C4-2B (cell line): Measurements from ENCODE around the gene DSG1.

ENCODE experiments used
- ZFX ChIP-seq: fragments of 450-650 bp; IDR thresholded peaks from 2 replicates; pipeline ENCODE4 v1.6.1; 2017
- TF ChIP-seq, protein P1 (sequence below): fragments of 450-650 bp; conservative IDR thresholded peaks from 2 replicates; pipeline ENCODE4 v1.5.1; 2017; ENCODE audit warnings: mild to moderate bottlenecking

DNA sequence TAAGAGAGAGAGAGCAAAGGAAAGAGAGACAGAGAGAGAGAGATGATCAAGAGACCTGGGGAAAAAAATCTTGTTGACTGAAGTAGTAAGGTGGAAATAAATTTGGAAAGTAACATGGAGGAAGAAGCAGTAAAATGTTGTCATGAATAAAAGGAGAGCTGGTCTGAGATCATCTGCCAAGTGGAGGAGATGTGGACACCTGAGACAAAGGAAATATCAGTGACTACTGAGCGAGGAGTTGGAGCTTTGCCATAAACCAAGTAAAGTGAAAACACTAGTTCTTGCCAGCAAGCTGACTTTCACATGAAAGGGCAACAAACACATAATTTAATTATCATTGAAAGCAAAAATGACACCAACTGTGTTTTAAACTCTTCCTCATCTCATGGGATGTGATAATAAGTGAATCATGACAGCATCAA lies 49.0 kb upstream of the DSG1 start:
- TF ChIP-seq, protein P1, sequence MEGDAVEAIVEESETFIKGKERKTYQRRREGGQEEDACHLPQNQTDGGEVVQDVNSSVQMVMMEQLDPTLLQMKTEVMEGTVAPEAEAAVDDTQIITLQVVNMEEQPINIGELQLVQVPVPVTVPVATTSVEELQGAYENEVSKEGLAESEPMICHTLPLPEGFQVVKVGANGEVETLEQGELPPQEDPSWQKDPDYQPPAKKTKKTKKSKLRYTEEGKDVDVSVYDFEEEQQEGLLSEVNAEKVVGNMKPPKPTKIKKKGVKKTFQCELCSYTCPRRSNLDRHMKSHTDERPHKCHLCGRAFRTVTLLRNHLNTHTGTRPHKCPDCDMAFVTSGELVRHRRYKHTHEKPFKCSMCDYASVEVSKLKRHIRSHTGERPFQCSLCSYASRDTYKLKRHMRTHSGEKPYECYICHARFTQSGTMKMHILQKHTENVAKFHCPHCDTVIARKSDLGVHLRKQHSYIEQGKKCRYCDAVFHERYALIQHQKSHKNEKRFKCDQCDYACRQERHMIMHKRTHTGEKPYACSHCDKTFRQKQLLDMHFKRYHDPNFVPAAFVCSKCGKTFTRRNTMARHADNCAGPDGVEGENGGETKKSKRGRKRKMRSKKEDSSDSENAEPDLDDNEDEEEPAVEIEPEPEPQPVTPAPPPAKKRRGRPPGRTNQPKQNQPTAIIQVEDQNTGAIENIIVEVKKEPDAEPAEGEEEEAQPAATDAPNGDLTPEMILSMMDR: no peak
- no peak for TF ChIP-seq ZFX
